Measurements from ENCODE around the gene CYP27B1.
"Not testable (repeated sequence)": the region's sequence is repeated elsewhere in the genome, so short reads cannot be mapped to it uniquely, and the experiment has no call there.

CYP27B1 gene

DNA sequence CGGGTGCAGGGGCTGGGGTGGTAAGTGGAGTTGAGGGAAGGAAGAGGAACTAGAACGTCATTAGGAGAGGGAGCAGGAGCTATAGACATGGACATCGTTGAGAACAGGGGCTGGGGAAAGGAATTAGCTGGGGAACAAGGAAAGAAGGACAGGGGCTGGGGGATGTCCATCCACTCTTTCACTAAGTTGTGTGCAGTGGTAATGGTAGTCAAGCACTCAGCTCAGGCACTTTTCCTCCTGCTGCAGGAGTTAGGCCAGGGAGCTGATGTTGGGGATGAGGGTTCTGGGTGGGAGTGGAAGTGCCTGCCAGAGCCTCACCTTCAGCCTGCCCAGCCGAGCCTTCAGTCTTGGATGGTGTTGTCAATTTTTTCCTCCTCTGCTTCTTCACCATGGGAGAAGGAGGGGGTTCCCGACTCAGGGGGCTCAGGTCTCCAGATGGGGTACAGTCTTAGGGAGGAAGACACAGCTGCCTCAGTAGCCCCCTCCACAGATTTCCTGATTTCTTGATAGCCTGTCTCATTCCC is 37.5 kb downstream of the CYP27B1 start:
- Mint-ChIP-seq H3K4me1 (peaks cover 7% of the 10 kb centered on the region), H3K27me3 (no peaks in the 10 kb centered on the region), H3K36me3 (peaks cover 9% of the 10 kb centered on the region), H3K9me3 (no peaks in the 10 kb centered on the region), H3K4me3 (no peak overlapping the region), H3K27ac (peak overlapping the region; percentile 49)

DNA sequence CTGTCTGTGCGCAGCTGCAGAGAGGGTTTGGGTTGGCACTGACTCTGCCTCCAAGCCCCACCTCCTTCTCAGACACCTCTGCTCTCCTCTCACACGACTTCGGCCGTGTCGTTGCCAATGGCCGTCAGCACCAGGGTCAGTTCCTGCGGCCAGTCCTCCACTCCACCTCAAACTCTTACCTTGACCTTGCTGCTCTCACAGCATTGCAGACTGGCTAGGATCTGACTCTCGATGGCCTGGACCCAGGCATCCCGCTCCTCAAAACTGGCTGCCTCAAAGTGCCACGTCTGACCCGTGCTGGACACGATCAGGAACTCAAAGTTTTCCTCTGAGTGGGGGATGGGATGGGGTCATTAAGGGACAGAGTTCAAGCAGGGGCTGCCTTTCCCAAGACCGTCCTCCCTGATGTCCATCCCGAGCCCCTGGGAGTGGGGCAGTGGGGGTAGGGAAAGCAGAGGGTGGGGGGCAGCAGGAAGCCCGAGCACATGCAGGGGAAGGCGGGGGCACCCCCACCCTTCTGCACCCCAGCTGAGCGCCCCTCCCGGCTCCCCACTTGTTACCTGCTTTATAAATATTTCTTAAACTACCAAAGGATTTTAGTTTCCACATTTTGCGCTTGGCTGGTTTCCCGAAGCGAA is 39.0 kb downstream of the CYP27B1 start:
- Mint-ChIP-seq H3K9me3 (no peaks in the 10 kb centered on the region), H3K27ac (no peak overlapping the region), H3K4me3 (no peak overlapping the region), H3K27me3 (no peaks in the 10 kb centered on the region), H3K36me3 (peaks cover 9% of the 10 kb centered on the region), H3K4me1 (peaks cover 17% of the 10 kb centered on the region)

DNA sequence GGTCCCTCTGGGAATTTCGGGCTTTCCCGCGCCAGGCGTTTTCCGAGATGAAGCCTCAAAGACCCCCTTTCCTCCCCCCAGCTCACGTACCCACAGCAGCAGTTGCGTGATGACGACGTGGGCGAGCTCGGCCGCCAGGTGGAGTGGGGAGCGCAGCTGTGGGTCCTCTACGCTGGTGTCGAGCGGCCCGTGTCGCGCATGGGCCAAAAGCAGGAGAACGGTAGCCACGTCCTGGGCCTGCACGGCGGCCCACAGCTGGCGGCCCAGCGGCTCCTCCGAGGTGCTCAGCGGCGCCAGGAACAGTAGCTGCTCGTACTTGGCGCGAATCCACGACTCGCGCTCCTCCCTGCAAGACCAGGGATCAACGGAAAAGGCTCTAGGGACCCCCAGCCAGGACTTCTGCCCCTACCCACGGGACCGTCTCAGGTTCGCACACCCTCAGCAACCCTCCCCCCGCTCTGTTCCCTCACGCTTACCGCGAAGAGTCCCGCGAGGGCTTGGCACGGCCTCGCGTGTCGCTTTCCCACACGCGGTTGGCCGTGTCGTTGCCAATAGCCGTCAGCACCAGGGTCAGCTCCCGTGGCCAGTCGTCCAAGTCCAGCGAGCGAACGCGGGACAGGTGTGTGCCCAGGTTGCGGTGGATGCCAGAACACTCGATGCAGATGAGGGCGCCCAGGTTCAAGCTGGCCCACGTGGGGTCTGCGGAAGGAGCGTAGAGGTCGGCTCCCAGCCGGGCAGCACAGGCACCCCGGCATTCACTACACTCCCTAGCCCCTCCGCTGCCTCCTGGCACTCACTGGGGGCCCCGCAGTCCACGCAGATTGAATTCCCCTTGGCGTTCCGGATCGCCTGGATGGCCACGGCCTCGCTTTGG is 39.8 kb downstream of the CYP27B1 start:
- peaks cover 17% of the 10 kb centered on the region for H3K4me1 Mint-ChIP-seq
- H3K27ac Mint-ChIP-seq, result no peak overlapping the region
- no peak overlapping the region for H3K4me3 Mint-ChIP-seq
- no peaks in the 10 kb centered on the region for H3K27me3 Mint-ChIP-seq
- no peaks in the 10 kb centered on the region for H3K9me3 Mint-ChIP-seq
- peaks cover 8% of the 10 kb centered on the region for H3K36me3 Mint-ChIP-seq

DNA sequence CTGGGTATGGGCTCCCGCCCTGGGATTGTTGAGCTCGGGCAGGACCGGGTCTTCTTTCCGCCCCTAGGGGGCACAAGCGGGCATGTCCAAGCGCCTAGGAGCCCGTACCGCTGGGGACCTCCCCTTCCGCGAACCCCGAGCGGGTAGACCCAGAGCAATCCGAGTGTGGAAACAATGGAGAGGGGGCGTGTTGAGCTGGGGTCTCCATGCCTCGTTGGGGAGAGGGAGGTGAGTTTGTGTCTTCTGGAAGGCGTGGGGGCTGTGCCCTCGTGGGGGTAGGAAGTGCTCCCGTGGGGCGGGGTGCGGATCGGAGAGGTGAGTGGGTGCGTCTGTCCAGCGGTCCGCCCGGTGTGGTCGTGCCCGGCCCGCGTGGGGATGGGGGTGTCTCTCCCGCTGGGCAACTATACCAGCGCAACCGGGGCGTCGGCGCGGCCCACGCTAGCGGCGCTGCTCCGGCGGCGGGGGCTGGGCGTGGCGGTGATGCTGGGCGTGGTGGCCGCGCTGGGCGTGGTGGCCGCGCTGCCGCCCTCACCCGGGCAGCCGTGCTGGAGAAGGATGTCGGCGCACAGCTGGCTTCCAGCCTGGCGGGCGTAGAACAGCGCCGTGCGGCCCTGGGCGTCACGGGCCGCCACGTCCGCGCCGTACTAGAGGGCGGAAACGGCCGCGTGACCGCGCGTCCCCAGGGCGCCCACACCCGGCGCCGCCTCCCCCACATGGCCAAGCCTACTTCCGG is 40.6 kb downstream of the CYP27B1 start:
- peaks cover 9% of the 10 kb centered on the region for H3K36me3 Mint-ChIP-seq
- peaks cover 22% of the 10 kb centered on the region for H3K4me1 Mint-ChIP-seq
- H3K9me3 Mint-ChIP-seq, result no peaks in the 10 kb centered on the region
- no peaks in the 10 kb centered on the region for H3K27me3 Mint-ChIP-seq
- H3K27ac Mint-ChIP-seq, result no peak overlapping the region
- H3K4me3 Mint-ChIP-seq, result no peak overlapping the region

DNA sequence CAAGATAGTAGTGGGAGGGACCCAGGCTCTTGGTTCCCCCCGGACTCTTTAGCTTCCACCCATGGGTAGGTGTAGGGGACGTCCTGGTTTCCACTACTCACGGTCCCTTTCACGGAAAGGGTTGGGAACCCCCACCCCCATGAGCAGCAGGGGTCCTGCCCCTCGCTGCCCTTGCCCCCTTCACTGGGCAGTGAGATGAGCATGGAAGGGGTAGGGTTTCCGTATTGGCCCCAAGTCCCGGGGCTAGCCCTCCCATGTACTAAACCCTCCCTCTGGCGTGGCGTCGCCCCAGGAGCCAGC is 41.1 kb downstream of the CYP27B1 start:
- H3K36me3 Mint-ChIP-seq, result peaks cover 9% of the 10 kb centered on the region
- H3K4me1 Mint-ChIP-seq, result peaks cover 22% of the 10 kb centered on the region
- no peak overlapping the region for H3K27ac Mint-ChIP-seq
- no peaks in the 10 kb centered on the region for H3K27me3 Mint-ChIP-seq
- H3K9me3 Mint-ChIP-seq, result no peaks in the 10 kb centered on the region
- no peak overlapping the region for H3K4me3 Mint-ChIP-seq

DNA sequence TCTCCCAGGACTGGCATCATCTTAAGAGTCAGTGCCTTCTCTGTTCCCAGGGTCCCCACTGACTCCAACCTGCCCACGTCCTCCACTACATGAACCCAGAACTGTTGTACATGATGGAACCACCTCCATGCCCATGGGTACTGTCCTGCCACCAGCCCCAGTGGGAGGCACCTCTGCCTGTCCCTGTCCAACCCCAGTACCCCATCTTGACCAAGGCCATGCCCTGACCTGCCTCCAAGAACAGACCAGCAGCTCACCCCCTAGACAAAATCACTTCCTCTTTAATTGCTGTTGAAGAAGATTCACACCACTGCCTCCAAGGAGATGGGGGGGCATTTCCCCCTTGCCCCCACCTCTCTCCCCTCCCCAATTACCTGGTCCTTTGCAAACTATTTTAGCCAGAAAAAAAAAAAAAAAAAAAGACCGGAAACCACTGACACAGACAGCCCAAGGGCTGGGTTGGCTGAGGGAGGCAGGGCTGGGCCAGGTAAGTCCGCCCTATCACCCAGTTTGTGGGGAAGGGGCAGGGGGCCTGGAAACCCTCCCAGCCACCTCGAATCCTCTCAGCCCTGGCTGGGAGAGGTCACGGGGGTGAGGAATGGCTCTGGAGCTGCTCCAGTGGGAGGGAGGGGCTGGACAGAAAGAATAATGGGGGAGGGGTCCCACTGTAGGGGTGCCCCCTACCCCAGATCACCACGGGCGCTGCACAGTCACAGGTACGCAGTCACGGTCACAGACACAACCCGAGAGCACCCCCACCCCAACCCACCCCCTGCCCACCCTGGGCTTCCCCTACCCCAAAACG is 41.7 kb downstream of the CYP27B1 start:
- Mint-ChIP-seq H3K4me3 (no peak overlapping the region), H3K27ac (peak overlapping the region; percentile 75), H3K9me3 (no peaks in the 10 kb centered on the region), H3K36me3 (peaks cover 9% of the 10 kb centered on the region), H3K4me1 (peaks cover 22% of the 10 kb centered on the region), H3K27me3 (no peaks in the 10 kb centered on the region)

DNA sequence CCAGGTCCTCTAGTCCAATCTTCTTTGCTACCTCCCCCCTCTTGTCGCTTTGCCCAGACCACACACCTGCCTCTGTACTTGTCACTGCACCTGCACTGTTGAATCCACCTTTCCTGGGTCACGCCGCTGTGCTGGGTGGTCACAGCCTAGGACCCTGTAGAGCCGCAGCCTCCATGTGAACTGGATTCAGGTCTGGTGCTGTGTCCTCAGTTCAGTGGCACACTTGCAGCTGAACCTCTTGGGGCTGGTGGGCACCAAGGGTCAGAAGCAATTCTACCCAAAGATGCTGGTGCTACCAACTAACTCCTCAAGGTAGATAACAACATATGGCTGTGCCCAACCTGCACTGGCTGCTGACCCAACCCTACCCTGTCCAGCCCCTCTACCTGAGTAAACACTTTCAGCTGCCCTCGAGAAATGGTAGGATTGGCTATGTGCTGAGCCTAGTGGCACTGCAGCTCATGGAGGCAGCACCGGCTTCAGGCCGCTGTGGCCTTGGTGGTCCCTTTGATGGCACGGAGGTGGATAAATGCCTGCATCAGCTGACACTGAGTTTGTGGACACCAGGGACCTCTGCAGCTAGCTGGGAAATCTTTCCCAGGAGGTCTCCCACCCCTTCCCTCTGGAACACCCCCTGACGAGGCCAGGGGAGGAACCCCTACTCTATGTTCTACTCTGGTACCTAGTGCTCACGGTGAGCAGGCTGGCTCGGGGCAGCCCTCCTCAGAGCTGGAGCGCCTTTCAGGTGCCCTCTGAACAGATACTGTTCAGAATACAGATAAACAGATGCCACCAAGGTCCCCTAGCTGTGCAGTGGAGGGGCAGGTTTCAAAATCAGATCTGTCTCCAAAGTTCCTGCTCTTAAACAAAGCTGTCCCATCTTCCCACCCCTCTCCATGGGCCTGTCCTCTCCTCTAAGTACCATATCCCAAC is 42.6 kb downstream of the CYP27B1 start:
- Mint-ChIP-seq H3K27ac (peak overlapping the region; percentile 75), H3K36me3 (peaks cover 9% of the 10 kb centered on the region), H3K4me3 (no peak overlapping the region), H3K27me3 (no peaks in the 10 kb centered on the region), H3K4me1 (peaks cover 22% of the 10 kb centered on the region), H3K9me3 (no peaks in the 10 kb centered on the region)

DNA sequence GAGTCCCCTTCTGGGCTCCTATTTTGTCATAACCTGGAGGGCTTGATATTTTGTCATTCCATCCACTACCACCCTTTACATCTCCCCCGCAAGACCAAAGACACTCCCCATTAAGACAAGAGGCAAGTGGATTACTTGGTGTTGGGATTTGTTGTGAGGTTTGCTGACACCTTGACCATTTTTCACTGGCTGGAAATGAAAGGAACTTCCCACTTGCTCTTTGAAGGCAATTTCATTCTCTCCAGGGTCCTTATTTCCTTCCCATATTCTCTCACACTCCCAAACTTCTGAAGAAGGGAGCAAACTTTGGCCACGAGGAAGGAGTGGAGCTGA is 43.3 kb downstream of the CYP27B1 start:
- Mint-ChIP-seq H3K4me1 (peaks cover 22% of the 10 kb centered on the region), H3K4me3 (no peak overlapping the region), H3K27ac (no peak overlapping the region), H3K27me3 (no peaks in the 10 kb centered on the region), H3K36me3 (peaks cover 14% of the 10 kb centered on the region), H3K9me3 (no peaks in the 10 kb centered on the region)

DNA sequence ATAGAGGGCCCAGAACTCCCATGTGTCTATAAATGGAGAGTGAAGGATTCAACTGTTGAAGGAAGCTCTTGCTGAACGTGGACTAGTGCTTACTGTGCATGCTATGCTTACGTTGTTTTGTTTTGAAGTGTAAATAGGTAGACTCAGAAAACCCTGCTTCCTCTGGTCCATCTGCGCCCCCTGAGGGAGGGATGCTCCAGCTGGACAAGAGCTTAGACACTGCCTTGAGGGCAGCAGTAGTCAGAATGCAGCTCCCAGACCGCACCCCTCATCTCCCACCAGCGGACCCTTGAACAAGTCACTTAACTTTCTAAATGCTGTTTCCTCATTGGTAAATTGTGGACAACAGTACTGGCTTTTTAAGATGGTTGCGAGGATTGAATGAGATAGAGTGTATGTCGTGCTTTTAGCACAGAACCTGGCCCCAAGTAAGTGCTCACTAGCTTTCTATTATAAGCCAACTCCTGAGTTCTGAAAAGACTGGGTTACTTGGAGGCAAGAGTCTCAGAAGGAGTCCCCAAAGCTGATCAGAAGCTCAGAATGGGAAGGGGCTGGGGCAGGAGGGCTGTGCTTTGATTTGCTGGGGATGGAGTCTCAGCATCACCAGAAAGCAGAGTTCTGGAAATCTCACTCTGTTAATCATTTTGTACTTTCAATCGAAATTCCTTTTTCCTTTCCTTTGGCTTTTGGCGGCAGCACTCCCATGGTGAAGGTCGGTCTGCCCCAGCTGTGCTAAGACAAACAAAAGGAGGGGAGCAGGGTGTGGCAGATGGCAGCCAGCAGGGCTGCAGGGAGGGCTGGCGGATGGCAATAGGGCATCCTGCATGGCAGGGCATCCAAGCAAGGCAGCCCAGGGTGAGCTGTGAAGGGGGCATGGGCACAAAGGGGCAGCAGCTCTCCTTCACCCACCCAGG is 43.9 kb downstream of the CYP27B1 start:
- Mint-ChIP-seq H3K4me1 (peaks cover 22% of the 10 kb centered on the region), H3K27me3 (no peaks in the 10 kb centered on the region), H3K36me3 (peaks cover 14% of the 10 kb centered on the region), H3K27ac (peak overlapping the region; percentile 20), H3K4me3 (no peak overlapping the region), H3K9me3 (no peaks in the 10 kb centered on the region)

DNA sequence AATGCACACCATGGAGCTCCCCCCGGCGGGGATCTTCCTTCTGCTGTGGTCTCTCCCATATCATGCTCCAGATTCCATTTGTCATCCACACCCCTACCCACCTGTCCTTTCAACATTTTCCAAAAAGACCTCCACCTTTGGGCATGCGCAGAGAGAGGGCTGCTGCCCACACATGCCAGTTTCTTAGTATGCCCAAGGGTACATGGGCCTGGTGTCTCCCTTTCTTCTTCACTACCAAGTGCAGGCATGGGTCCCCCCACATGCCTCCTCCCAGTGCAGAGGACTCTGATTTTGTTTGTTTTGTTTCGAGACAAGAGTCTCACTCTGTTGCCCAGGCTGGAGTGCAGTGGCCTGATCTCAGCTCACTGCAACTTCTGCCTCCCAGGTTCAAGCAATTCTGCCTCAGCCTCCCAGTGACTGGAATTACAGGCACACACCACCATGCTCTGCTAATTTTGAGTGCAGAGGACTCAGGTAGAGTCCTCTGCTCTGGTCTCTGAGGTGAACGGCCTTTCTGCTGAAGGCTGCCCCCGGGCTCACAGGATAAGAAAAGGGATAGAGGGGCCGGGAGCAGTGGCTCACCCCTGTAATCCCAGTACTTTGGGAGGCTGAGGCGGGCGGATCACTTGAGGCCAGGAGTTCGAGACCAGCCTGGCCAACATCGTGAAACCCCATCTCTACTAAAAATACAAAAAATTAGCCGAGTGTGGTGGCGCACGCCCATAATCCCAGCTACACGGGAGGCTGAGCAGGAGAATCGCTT is 44.9 kb downstream of the CYP27B1 start:
- not testable (repeated sequence) for H3K9me3 Mint-ChIP-seq, H3K27me3 Mint-ChIP-seq, H3K4me3 Mint-ChIP-seq
- Mint-ChIP-seq H3K27ac (peak overlapping the region; percentile 88), H3K36me3 (peaks cover 14% of the 10 kb centered on the region), H3K4me1 (peaks cover 22% of the 10 kb centered on the region)

DNA sequence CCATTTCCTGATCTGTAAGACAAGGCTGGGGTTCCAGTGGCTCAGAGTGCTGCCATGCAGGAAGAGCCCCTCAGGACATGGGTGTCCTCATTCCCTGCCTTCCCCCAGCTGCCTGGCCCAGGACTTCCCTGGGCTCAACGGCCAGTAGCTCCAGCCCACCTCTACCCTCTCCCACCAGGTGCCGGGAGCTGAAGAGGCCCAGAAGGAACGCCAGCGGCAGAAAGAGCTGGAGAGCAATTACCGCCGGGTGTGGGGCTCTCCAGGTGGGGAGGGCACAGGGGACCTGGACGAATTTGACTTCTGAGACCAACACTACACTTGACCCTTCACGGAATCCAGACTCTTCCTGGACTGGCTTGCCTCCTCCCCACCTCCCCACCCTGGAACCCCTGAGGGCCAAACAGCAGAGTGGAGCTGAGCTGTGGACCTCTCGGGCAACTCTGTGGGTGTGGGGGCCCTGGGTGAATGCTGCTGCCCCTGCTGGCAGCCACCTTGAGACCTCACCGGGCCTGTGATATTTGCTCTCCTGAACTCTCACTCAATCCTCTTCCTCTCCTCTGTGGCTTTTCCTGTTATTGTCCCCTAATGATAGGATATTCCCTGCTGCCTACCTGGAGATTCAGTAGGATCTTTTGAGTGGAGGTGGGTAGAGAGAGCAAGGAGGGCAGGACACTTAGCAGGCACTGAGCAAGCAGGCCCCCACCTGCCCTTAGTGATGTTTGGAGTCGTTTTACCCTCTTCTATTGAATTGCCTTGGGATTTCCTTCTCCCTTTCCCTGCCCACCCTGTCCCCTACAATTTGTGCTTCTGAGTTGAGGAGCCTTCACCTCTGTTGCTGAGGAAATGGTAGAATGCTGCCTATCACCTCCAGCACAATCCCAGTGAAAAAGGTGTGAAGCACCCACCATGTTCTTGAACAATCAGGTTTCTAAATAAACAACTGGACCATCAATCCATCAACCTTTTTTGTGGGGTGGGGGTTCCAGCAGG is 46.0 kb downstream of the CYP27B1 start:
- Mint-ChIP-seq H3K36me3 (peaks cover 14% of the 10 kb centered on the region), H3K4me1 (peaks cover 22% of the 10 kb centered on the region), H3K9me3 (no peaks in the 10 kb centered on the region), H3K4me3 (no peak overlapping the region), H3K27me3 (no peaks in the 10 kb centered on the region), H3K27ac (no peak overlapping the region)

Data from activated naive CD4-positive, alpha-beta T cell treated with anti-CD3 and anti-CD28 coated beads, Interleukin-2, amount 50 U/mL, for 24 hours (primary cell).